Measurements from ENCODE around the gene MRPL21.

MRPL21 gene

DNA sequence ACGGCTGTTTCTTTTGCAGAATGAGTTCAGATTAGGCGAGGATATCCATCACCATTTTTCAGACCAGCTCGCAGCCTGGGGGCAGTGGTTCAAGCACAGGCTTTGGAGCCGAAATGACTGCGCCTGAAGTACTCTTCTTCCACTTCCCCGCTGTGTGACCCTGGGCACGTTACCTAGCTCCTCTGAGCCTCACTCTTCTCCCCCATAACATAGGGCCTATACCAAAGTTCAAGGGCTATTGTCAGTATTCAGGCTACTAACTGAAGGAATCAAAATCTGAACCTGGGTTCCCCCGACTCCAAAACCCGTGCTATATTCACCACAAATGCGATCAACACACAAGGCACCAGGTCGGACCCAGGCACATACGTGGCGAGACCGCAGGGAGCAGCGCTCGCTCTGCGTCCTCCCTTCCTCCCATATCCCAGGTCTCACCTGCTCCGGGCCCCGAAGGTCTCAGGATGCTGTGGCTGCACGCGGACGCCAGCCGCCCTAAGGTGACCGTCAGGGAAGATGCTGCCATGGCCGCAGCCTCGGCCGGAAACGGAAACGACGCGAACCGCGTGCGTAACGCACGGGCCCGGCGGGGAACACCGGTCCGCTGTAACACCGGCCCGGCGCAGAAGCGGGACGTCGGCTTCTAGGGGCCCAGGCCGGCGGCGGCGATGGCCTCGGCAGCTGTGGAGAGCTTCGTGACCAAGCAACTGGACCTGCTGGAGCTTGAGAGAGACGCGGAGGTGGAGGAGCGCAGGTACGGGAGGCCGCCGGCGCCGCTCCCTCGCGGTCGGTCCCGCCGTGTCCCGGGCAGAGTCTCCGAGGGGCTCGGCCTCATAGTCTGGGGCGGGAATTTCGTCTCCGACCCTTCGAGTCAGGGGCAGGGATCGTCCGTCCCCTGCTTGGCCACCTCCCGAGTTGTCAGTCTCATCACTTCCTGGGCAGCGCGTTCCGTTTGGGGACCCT, at the start of gene MRPL21, which contains the start of gene IGHMBP2:
MRPL21 (minus strand) TSS at position 545 of the 960 bp plus-strand sequence; CDS start at position 523, 22 bp downstream.
IGHMBP2 (plus strand) TSS at position 604 of the 960 bp plus-strand sequence; CDS start at position 666, 62 bp downstream.
- DNase-seq: peak; percentile 87

DNA sequence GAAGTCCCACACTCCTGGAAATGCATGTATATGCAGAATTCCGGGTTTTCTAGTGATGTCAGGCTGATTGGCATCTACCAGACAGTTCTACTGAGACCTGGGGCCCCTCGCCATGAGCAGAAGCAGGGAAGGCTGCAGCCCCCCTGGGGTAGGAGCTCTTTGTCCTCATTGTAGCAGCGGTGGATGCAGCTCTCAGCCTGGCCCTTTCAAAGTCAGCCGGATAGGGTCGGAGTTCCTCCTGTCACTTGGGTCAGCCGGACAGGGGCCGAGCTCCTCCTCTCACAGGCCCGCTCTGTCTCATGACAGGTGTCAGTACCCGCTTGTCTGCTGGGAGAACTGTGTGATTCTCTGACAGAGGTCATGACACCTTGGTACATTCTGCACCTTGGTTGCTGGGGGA, 47.1 kb upstream of the MRPL21 start:
- DNase-seq: no peak

DNA sequence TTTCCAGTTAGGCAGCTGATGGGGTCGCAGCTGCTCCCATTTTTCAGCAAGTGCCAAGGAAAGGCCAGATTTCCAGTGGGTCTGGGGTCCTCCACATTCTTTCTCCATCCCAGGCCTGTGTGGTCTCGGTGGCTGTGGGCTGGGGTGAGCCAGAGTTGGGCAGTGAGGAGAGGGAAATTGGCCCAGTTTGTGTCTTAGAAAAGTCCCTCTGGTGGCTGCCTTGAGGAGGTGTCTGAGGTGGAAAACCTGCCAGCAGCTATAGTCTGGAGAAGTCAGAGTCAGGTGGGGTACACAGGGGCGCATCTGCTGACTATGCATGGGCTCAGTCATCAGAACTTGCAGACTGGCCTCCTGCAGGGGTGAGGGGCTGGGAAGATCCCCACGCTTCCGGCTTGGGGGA, 46.6 kb upstream of the MRPL21 start:
- DNase-seq: no peak

DNA sequence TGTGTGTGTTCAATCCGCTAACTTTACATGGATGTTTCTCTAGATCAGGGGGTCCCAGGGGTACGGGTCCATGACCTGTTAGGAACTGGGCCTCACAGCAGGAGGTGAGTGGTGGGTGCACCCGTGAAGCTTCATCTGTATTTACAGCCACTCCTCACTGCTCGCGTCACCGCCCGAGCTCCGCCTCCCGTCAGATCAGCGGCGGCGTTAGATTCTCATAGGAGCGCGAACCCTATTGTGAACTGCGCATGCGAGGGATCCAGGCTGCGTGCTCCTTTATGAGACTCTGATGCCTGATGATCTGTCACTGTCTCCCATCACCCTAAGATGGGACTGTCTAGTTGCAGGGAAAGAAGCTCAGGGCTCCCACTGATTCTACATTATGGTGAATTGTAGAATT, 45.3 kb upstream of the MRPL21 start:
- DNase-seq: no peak

DNA sequence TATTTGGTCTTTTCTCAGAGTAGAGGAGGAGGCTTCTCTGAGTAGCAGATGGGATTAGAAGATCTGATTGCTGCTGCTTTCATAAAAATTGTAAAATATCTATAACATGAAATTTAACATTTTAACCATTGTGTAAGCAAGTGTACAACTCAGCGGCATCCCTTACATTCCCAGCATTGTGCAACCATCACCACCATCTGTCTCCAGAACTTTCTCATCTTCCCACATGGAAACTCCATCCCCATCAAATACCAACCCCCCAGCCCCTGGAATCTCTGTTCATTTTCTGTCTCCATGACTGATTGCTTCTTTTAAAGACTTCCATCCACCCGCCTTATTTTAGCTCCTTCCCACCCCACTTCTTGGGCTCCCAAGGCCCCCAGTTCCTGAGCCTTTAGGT, 44.9 kb upstream of the MRPL21 start:
- no peak for DNase-seq

DNA sequence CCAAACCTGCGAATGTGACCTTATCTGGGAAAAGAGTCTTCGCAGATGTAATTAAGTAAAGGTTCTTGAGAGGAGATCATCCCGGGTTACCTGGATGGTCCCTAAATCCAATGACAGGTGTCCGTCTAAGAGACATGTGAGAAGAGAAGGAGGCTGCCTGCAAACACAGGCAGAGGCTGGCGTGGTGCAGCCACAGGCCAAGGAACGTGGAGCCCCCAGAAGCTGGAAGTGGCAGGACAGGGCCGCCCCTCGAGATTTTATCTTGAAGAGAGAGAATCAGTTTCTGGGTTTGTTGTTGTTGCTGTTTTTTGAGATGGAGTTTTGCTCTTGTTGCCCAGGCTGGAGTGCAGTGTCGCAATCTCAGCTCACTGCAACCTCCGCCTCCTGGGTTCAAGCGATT, 43.5 kb upstream of the MRPL21 start:
- no peak for DNase-seq

DNA sequence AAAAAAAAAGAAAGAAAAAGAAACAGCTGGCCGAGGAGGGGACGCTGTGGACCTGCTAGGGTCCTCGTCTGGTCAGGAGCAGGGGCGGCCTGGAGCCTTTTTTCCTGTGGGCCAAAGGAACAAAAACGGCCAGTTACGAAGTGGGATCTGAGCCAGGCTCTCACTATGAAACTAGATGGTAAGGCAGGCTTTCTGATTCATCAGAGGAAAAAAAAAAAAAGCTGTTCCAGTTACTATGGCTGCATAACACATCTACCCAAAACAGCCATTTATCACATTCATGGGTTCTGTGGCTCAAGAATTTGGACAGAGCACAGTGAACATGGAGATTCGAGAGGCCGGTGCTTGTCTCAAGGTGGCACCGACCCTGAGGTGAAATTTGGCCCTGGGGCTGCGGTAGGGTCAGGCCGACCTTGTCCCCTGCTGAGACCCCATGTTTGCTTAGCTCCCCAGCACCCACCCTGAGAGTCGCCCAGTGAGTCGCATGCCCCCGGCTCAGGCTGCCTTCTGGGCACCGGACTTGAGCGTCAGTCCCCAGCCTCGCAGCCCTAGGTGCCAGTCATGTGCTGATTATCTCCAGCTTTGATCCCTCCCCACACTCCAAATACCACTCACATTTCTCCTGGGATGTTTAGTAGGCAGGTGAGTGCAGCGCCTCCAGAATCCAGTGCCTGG, 42.9 kb upstream of the MRPL21 start:
- no peak for DNase-seq

DNA sequence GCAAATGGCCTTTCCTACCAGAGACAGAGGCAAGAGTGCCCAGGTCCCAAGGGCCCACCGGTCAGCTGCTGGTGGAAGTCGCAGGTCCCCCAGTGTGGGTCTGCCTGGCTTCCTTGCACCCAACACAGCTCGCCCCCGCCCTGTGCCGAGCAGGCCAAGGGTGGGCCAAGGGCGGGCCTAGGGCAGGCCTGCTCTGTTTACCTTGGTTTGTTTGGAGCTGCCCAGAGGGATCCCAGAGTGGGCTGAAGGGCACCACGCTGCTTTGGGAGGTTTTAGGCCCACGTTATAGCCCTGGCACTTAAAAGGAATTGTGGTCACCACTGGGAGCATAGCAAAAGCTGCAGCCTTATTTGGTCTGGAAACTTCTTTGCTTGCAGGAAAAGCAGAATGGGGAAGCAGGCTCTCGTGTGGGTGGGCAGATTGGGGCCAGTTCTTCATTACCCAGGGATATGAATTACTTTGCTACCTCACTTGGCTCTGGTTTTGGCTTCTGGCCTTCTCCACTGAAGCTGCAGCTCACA, 39.2 kb upstream of the MRPL21 start:
- DNase-seq: no peak

DNA sequence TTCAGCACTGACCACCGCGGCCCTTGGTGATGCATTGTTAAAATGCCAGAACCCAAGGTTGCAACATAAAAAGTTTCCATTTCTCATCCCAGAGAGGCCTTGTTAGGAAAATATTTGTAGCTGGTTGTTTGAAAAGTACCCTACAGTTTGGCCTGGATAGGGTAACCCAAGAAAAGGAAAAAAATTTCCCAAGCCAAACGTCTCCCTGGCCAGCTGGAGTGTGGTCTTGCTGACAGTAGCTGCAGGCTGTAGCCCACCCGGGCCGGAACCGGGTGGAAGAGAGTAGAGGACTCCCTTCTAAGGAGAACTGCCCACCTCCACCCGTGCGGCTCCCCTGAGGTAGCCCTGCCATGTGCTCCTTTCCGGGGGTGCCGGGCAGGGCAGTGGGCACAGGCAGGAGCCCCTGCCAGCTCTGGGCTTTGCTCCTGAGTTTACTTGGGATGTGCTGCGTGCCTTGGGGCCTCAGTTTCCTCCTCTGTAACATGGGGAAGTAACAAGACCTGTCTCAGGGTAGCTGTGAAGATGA, 38.5 kb upstream of the MRPL21 start:
- no peak for DNase-seq

DNA sequence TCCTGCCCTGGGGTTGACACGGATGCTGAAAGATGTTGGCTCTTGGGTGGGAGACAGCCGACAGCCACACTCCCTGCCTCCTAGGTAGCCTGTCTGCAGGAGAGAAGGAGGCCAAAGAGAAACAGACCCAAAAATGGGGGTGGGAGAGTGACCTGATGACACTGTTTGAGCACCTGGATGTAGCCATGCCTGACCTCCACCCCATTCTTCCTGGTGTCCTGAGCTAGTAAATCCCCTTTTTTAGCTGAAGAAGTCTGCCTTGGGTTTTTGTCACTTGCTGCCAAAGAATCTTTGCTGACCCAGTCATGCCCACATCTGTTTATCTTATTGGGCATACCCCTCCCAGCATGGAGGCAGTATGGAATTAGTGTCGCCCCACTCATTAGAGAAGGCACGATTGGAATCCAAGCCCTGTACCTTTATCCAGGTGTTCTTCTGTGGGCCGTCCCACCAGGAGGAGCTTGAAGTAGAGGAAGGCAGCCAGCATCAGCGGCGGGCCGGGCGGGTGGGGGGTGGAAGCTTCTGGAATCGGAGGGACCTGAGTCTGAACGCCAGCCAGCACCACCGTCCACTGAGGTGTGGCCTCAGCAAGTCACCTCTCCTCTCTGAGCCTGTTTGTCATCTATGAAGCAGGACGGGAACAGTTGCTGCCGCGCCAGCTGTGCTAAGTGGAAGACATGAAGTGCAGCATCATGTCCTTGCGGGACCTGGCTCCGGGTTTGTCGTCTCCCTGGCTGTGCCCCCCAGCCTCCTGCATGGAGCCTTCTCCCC, 37.9 kb upstream of the MRPL21 start:
- DNase-seq: no peak

DNA sequence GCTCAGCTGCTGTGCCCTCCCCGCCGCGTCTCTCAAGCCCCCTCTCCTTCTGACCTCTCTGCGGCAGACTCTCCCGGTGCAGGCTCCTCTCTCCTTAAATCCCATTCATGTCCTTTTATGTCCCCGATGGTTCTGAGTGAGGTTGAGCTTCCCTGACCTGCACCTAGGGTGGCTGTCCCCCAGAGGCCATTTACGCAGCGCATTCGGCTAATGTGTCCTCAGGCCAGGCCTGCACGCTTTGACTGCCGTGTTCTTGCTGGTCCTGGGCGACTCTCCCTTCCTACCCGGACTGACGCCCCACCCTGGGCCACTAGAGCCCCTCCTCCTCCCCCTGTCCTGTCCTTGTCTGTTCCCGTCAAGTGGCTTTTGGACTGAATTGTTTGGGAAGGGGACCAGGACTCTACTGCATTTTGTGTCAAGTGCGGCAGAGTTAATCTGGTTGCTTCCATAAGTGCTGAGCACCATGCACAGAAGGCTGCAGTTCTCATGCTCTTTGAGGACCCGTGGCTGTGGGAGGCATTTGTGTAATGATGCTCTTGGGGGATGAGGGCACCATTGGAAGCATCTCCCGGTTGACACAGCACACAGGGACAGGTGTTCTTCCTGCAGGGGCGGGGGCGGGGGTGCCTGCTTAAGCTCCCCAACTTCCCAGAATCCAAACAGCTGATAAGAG, 37.2 kb upstream of the MRPL21 start:
- DNase-seq: no peak

DNA sequence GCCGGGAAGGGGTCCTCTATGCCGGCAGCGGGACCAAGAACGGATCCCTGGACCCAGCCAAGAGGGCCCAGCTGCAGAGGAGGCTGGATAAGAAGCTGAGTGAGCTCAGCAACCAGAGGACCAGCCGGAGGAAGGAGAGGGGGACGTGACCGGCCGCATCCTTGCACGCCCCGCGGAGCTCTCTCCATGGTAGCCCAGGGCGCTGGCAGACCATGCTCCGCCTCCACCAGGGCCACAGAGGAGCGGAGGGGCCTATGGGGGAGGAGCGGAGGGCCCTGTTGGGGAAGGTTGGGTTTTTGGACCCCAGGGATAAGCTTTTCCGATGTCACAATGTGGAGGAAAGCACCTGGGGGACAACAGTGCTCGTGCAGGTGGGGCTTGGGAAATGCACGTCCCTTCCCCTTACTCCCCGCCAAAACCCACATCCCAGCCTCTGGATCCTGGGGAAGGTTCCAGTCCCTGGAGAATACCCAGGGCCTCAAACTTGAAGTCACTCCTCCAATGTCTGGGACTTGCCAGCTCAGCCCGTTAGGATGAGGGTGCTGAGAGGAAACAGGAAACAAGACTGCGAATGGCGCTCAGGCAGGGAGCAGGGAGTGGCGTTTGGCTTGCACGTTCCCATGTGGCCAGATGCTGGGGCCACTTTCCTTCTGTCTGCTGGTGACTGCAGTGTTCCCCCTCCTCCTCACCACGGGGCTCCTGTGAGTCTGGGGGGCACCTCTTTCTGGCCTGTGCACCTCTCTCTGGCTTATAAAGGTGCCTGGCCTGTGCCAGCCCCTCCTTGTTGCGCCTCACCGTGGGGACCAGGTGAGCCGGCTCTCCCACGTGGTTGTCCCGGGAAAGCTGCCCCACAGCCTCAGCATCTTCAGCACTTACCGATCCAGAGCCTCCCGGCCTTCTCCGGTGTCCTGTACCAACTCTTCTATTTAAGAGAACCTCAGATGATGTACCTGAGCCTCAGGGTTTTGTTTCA, 36.2 kb upstream of the MRPL21 start:
- DNase-seq: no peak

DNA sequence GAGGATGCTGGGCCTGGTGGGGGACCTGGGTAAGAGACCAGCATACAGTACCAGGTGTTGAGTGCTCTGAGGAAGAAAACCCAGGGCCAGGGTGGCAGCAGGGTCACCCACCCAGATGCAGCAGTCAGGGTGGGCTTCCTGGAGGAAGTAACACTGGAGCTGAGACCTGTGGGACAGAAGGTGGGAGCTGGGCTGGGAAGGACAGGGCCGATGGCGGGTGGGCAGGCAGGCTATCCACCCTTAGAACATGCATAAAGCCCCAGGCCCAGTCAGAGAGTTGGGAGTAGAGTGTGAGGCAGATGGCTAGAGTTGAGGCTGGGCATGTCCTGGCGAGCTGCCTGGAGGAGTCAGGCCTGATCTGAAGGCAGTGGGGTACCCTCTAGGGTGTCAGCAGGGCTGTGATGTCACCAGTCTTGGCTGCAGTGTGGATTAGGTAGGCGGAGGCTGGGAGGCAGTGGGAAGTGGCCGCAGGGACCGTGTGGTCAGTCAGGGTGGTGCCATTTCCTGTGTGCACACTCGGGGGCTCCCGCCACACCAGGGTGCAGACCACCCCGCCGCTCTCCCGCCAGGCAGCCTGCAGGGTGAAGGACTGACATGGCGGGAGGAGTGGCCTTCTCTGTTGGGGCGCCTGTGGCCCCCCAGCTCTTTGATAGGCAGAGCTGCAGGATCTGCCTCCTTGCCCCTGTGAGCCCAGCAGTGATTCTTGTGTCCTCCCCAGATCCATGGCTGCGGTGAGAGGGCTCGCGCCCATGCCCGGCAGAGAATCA, 35.4 kb upstream of the MRPL21 start:
- DNase-seq: no peak

DNA sequence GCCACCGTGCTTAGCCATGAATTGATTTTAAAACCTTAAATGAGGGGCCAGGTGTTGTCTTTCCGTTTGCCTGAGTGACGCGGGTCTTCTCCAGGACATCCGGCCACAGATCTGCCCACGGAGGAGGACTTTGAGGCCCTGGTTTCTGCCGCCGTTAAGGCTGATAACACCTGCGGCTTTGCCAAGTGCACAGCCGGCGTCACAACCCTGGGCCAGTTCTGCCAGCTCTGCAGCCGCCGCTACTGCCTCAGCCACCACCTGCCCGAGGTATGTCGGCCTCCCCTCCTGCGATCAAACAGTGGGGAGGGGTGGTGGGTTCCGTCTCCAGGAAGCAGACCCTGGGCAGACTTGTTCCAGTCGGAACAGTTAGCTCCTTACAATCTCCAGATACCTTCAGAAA, 34.5 kb upstream of the MRPL21 start:
- DNase-seq: no peak

DNA sequence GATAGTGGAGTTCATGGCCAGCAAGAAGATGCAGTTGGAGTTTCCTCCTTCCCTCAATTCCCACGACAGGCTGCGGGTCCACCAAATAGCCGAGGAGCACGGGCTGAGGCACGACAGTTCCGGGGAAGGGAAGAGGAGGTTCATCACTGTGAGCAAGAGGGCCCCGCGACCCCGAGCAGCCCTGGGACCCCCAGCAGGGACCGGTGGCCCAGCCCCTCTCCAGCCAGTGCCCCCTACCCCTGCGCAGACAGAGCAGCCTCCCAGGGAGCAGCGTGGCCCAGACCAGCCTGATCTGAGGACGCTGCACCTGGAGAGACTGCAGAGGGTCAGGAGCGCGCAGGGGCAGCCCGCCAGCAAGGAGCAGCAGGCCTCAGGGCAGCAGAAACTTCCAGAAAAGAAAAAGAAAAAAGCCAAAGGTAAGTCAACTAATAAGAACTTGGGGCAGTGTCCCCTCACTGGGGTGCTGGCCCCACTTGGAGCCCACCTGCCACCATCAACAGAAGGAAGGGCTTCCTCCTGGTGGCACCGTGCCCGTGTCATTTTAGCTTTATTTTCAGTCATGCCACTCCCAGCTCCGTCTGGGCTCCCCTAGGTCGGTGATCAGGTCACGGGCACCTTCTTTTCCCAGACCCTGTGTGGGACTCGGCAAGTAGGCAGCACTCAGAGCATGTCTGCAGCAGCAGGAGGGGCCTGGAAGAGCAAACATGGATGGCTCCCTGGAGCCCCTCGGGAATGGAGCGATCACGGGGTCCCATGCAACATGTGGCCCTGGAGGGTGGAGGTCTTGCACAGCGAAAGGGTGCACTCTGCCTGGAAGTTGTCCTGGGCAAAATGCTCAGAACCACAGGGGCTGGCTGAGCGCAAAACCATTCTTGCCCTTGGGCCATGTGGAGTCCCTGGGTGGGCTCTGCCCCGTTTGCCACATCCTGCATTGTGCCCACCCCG, 33.3 kb upstream of the MRPL21 start:
- DNase-seq: no peak

DNA sequence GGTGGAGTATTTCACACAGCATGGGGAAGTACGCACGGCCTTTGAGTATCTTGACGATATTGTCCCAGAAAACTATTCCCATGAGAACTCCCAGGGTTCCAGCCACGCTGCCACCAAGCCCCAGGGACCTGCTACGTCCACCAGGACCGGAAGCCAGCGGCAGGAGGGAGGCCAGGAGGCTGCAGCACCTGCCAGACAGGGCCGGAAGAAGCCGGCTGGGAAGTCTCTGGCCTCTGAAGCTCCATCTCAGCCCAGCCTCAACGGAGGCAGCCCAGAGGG, 32.7 kb upstream of the MRPL21 start:
- no peak for DNase-seq

DNA sequence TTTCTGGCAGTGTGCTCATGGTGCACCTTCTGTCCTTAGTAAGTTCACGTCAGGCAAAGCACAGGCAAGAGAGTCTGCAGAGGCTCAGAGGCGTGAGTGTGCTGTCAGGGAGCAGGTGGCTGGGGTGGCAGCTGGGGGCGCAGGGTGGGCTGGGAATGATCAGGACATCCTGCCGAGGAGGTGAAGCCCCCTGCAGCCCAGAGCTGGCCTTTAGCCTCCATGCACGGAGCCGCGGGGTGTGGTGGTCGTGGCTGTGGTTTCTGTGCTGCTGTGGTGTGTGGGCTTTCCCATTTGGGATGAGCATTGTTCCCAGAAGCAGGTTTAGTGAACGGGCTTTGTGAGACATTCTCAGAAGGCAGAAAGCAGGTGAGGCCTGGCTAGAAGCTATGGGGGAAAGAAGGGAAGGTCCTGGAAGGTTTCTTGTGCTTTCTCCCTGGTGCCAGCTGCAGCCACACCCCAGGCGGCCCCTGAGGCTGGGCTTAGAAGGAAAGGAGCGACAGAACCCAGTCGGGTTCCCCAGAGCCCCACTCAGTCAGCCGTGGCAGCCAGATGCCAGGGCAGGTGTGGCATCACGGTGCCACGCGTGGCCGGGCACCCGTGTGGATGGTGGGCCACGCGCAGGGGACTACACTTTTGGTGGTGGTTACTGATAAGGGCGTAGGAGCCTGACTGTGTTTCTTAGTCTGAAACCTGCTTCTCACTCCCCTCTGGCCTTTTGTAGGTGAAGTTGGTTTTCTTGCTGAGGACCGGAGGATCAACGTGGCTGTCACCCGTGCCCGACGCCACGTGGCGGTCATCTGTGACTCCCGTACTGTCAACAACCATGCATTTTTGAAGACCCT, 32.1 kb upstream of the MRPL21 start:
- DNase-seq: no peak

DNA sequence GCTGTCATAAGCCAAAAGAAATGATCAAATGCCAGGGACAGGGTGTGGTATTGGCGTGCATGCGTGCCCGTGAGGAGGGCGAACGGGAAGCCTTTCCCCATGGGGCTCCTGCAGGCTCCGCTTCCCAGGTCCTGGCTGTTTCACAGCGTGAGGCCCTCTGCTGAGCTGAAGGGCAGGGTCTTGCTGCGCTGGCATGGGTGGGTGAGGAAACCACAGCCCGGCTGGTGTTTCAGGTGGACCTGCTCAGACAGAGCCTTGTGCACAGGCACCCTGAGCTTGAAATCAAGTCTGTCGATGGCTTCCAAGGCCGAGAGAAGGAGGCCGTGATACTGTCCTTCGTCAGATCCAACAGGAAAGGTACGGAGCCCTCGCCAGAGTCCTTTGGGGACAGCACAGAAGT, 31.4 kb upstream of the MRPL21 start:
- DNase-seq: no peak

All from stimulated activated CD4-positive, alpha-beta T cell treated with anti-CD3 and anti-CD28 coated beads, Interleukin-12 subunit alpha, Interleukin-12 subunit beta, amount 100 ng/mL, for 4 hours (primary cell).